HG03045 (cell line): ENCODE data around the gene FIBP.
"Not testable (repeated sequence)": the region's sequence is repeated elsewhere in the genome, so short reads cannot be mapped to it uniquely, and the experiment has no call there.

Source experiments
- ATAC-seq: cut with Tn5 transposase; IDR thresholded peaks from one replicate; pipeline ENCODE4 v1.9.1; 2021; ENCODE audit warnings: mild to moderate bottlenecking, moderate library complexity; ENCODE audit not compliant: unreplicated experiment

Gene FIBP

GRCh38 chr11:65915101-65915820, 27.0 kb upstream of the FIBP start:
- no peak for ATAC-seq

GRCh38 chr11:65912845-65913244, 24.6 kb upstream of the FIBP start:
- ATAC-seq, result no peak

- ATAC-seq, result no peak
These were observed 23.7 kb upstream of the FIBP start for GRCh38 chr11:65911682-65912568.

GRCh38 chr11:65907878-65908277, 19.6 kb upstream of the FIBP start:
- ATAC-seq, result no peak

- ATAC-seq, result no peak
These were observed 18.3 kb upstream of the FIBP start for GRCh38 chr11:65906602-65907001.

- ATAC-seq, result no peak
These were observed 15.4 kb upstream of the FIBP start for GRCh38 chr11:65903715-65904114.

- no peak for ATAC-seq
These were observed 14.8 kb upstream of the FIBP start for GRCh38 chr11:65903068-65903481.

- ATAC-seq, result no peak
These were observed 12.6 kb upstream of the FIBP start for GRCh38 chr11:65900899-65901180.

- peak; percentile 80 for ATAC-seq
These were observed 12.0 kb upstream of the FIBP start, which contains the start of gene FOSL1 for GRCh38 chr11:65900125-65900898. Gene FOSL1 (minus strand): TSS chr11:65900388. CDS start chr11:65900339, 49 bp downstream.

- no peak for ATAC-seq
These were observed 11.3 kb upstream of the FIBP start for GRCh38 chr11:65899356-65900124.

- ATAC-seq, result no peak
These were observed 10.5 kb upstream of the FIBP start for GRCh38 chr11:65898656-65899355.

- no peak for ATAC-seq
These were observed 8.8 kb upstream of the FIBP start for GRCh38 chr11:65897020-65897471.

- no peak for ATAC-seq
These were observed 8.0 kb upstream of the FIBP start for GRCh38 chr11:65896034-65896999.

GRCh38 chr11:65895482-65895981, 7.3 kb upstream of the FIBP start:
- no peak for ATAC-seq

GRCh38 chr11:65894034-65894591, 5.8 kb upstream of the FIBP start:
- no peak for ATAC-seq

GRCh38 chr11:65892661-65893317, 4.5 kb upstream of the FIBP start:
- no peak for ATAC-seq

- not testable (repeated sequence) for ATAC-seq
These were observed 3.9 kb upstream of the FIBP start for GRCh38 chr11:65892137-65892540.
